Dedifferentiated amniotic fluid mesenchymal stem cell (primary cell): ENCODE results near the gene FAM219B.
"Not testable (repeated sequence)": the region's sequence is repeated elsewhere in the genome, so short reads cannot be mapped to it uniquely, and the experiment has no call there.

Experiments
- DNase-seq: peaks from one replicate; pipeline ENCODE4 v3.0.0-alpha.2; 2016; ENCODE audit errors: extremely low spot score

Gene FAM219B, protein sequence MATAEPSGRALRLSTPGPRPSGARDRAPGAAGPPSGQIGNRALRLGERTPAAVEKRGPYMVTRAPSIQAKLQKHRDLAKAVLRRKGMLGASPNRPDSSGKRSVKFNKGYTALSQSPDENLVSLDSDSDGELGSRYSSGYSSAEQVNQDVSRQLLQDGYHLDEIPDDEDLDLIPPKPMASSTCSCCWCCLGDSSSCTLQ

DNA sequence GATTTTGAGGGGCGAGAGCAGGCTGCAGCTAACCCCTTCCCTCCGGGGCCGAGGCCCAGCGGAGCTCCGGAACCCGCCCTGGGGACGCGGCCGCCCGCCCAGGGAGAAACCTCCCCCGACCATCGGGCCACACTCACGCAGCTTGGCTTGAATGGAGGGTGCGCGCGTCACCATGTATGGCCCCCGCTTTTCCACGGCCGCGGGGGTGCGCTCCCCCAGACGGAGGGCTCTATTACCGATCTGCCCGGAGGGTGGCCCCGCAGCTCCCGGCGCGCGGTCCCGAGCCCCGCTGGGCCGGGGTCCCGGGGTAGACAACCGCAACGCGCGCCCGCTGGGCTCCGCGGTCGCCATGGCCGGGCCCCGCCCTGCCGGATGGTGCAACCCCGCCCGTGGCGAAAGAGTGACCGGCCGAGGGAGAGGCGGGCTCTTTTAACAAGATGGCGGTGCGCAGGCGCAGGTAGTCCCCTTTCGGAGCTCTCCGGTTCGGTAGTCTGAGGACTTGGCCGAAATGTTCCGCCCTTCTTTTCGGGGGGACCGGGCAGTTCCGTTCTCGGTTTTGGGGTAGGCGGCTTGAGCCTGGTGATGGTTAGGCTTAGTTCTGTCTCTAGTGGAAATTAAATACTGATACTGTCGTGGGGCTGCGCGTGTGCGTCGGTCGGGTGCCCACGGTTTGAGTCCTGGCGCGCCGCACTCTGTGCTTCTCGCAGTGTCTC, at the start of gene FAM219B:
TSS of gene FAM219B (minus strand) at position 402 of the 713 bp plus-strand sequence. CDS start at position 351, 51 bp downstream.
- DNase-seq = peak; percentile 91

DNA sequence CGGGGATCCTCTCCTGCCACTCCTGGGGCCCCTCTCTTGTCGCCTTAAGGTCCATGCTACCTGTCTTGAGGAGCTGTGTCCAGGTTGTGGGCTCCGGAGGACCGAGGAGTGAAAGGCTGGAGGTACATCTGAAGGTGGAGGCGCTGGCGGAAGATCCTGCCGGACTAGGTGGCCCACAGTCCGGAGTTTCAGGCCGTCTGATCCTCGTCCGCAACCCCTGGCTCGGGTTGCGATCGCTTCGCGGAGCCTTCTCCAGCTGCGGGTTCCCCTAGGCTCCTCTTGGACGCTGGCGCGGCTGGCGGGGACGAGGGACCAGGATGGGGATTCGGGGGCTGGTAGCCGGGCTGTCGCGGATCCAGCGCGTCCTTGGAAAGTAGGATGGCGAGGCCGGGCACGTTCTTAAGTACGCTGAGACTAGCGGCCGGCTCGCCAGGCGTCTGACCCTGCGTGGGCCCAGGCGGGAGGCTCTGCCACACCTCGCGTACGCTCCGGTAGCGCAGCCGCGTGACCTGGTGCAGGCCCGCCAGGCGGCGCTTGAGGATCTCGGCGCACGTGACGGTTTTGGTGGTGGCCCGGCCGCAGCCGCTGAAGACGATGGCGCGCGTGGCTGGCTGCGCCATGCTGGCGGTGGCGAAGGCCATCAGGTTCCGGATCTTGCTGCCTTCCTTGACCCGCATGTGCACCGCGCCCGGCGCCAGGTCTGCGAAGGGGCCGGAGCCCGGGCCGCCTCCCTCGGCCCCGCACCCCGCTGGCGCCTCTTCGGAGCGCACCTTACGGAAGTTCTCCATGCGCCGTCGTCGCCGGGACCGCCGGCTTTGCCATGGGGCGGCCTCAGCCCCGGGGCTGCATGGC, 49.4 kb upstream of the FAM219B start:
- DNase-seq = no peak

DNA sequence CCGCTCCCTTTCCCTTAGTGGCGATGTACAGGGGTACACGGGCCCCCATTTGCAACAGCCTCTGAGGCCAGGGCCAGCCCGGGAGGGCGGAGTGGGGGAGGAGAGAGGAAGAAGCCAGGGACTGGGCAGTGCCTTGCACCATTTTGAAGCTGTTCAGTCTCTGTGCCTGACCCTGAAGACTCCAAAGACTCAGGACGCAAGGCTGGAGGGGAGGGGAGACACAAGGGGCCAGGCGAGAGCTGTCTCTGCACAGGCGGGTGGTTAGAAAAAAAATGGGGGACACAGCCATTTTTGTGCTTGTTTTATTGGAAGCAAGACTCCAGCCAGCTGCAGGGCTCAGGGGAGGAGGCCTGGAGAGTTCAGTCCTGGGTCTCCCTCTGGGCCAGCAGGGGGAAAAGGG, 48.4 kb upstream of the FAM219B start:
- DNase-seq = no peak

DNA sequence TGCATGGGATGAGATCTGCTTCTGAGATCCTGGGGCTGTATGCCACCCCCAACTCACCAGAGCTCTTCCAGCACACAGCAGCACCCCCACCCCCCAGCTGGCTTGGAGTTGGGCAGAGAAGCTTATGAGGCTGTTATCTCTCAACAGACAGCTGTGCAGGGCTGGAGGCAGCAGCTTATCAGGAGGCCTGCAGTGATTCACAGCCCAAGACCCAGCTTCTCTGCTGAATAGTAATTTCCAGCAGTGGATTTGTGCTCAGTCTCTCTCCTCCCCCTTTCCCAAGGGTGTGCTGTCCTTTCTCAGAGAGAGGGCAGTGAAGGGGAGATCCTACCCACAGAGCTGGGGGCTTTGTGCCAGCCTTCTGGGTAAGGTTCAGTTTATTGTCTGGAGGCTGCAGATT, 47.9 kb upstream of the FAM219B start:
- DNase-seq = no peak

DNA sequence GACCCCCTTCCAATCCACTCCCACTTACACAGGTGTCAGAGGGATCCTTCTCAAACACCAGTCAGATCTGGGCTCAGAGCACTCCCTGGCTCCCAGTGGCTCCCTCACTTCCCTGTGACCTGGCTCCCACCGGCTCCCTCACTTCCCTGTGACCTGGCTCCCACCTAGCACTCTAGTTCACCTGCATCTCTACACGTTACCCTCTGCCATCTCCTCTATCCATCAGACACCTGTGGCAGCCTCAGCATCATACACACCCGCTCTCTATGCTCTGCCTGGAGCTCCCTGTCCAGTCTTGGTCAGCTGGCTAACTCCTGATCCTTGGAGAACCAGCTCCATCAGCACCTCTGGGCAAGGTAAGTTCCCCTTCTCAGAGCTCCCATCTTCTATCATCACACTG, 44.4 kb upstream of the FAM219B start:
- DNase-seq = no peak

DNA sequence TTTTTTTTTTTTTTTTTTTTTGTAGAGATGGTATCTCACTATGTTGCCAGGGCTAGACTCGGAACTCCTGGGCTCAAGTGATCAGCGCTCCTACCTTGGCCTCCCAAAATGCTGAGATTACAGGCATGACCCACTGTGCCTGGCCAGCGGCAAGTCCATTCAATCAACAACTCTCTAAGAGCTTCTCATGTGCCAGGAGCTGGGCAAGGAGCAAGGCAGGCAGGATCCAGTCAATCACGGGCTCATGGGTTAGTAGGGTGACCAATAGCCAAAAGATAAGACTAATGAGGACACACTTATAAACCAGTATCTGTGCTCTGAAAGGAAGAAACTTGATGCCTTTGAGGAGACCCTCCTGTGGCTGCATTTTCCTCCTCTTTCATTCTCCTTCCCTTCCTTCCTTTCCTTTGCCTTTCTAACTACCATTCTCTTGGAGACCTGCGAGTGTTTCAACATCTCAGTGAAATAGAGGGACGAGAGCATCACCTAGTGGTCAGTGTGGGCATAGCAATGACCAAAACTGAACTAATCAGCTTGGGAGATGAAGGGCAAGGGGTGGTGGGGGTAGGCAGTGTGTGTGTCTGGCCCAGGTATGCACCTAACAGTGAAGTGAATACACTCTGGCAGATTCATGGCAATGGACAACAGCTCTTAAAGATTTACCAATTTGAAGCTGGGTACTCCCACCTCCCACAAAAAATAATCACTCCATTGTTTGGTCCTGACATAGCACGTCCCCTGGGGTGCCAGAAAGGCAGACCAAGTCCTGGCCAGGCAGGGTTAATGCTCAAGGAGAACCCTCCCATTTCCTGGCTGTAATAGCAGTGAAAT, 43.6 kb upstream of the FAM219B start:
- DNase-seq = peak; percentile 85

DNA sequence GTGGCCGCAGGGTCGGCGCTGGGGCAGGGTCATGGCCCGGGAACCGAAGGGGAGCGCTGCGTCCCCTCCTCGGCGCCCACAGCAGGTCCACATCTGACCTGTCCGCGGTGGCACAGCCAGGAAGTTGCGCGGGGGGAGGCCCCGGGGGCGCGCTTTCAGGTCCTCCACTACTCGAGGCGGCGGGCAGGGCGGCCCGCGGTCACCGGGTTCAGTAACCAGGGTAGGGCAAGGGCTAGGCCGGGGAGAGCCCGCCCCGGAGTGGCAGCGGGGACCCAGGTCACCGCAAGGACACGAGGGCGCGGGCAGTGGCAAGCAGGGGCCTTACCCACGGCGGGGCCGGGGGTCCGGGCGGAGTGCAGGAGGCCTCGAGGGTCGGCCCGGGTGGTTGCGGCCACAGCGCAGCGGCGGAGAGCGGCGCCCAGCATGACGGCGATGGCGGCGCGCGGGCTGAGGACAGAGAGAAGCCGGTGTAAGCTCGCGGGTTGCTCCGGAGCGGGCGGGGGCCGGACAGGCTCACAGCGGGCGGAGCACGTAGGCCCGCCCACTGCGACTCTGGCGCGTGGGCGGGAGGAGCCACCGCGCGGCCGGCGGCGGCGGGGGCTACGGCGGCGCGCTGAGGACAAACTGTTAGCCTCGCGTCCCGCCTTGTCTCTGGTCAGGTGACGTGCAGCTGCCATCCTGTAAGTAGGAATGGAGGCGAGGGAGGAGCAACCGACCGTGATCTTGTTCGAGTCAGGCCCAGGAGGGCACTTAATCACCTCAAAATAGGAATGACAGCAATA, 31.1 kb upstream of the FAM219B start, which contains the start of gene COX5A:
TSS of gene COX5A (minus strand) at position 484 of the 782 bp plus-strand sequence. CDS start at position 425, 59 bp downstream.
- peak; percentile 94 for DNase-seq

DNA sequence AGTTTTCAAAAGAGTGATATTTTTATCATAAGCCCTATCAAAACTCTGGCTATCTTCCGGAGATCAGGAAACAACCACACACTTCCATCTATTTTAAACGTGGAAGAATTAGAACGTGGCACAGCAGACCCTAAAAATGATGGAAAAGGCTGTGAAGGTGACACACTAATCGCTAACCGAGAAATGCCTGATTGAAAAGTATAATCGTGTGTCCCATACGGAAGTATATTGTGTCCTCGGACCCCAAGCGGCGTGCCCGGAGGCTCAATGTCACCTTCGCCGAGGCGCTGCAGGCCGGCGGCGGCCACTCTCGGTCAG, 30.6 kb upstream of the FAM219B start:
- no peak for DNase-seq

DNA sequence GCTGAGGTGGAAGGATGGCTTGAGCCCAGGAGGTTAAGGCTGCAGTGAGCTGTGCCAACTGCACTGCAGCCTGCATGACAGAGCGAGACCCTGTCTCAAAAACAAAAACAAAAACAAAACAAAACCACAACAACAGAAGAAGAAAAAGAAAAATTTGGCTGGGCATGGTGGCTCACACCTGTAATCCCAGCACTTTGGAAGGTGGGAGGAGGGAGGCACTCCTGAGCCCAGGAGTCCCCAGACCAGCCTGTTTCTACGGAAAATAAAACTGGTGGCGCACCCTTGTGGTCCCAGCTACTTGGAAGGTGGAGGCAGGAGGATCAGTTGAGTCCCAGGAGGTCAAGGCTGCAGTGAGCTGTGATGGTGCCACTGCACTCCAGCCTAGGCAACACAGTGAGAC, 28.5 kb upstream of the FAM219B start:
- DNase-seq = not testable (repeated sequence)

DNA sequence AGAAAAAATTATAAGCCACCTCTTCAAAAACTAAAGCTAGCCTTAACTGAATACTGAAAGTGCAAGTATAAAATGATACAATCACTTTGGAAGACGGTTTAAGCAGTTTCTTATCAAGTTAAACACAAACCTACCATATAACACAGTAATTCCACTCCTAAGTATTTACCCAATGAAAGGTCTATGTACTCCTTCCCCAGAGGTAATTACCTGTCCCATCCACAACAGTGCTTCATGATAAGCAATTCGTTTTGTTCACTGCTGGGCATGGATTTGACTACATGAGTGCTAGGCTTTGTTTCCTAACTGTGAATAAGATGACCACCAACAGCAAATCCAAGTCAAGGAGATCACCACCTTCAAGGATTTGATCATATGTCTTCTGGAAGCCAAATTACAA, 26.9 kb upstream of the FAM219B start:
- no peak for DNase-seq

DNA sequence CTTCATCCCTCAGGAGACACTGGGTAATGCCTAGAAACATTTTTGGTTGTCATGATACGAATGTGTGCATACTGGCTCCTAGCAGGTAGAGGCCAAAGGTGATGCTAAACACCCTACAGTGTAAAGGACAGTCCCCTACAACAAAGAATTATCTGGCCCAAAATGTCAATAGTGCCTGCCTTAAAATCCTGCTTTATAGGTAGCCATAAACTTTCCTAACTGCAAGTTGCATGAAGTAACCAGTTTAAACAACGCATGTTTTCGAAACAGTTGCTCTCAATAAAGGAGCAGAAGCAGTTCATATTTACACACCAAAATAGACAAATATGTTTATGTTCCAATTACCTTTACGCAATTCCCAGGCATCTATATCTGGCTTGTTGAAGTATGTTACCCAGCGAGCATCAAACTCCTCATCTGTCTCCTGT, 22.1 kb upstream of the FAM219B start:
- DNase-seq = no peak

DNA sequence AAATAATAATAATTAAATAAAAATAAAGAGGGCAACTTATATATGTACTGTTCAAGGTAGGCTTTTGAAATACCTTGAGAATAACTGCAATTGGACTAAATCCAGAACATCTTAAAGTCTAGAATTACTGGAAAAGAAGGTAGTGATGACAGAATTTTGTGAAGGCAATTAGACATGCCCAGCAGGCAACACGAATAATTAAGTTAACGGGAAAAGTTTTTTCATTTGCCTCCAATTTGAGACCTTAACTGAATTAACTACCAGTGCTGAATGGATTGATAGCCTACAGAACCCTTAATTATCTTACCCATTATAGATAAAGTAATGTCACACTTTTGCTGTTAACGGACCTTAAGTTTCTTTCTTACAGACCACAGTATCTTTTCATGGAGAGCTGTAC, 17.9 kb upstream of the FAM219B start:
- DNase-seq = no peak

DNA sequence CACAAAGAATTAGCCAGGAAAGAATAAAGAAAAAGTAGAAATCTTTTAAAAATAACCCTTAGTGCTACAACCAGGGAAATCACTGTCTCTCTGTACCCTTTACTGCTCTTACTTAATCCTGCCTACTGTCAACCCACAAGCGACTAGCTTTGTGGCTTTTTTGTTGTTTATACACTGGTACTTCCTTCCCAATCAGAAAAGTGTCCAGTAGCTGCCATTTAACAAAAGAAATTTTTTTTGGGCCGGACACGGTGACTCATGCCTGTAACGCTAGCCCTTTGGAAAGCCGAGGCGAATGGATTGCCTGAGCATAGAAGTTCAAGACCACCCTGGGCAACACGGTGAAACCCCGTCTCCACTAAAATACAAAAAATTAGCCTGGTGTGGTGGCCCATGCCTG, 13.8 kb upstream of the FAM219B start:
- no peak for DNase-seq

DNA sequence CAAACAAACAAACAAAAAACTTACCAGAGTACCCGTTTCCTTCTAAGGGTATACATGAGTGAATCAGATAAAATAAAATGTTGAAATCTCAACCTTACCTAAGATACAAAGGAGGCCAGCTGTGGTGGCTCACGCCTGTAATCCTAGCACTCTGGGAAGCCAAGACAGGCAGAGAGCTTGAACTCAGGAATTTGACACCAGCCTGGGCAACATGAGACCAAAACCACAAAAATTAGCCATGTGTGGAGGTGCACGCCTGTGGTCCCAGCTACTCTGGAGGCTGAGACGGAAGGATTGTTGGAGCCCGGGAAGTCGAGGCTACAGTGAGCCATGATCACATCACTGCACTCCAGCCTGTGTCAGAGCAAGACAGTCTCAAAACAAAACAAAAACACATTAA, 11.0 kb upstream of the FAM219B start:
- DNase-seq = no peak

DNA sequence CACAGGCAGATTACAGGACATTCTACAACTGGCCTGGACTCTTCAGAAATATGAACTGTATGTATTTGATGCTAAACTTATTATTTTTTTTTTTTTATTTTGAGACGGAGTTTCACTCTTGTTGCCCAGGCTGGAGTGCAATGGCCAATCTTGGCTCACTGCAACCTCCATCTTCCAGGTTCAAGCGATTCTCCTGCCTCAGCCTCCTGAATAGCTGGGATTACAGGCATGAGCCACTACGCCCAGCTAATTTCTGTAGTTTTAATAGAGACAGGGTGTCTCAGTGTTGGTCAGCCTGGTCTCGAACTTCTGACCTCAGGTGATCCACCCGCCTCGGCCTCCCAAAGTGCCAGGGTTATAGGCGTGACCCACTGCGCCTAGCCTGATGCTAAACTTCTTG, 7.1 kb upstream of the FAM219B start:
- DNase-seq = not testable (repeated sequence)

DNA sequence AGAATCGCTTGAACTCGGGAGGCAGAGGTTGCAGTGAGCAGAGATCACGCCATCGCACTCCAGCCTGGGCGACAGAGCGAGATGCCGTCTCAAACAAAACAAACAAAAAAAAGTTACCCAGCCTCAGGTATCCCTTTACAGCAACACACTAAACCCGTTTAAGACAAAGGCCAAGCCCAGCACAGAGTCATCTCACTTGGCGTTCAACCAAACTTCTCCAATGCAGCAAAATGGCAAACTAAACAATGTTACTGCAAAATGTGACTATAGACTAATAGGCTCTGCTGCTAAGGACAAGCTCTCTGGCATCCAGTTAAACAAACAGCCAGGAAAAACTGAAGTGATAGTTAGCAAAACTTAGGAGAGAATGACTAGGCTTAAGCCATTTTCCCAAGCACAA, 6.4 kb upstream of the FAM219B start:
- no peak for DNase-seq

DNA sequence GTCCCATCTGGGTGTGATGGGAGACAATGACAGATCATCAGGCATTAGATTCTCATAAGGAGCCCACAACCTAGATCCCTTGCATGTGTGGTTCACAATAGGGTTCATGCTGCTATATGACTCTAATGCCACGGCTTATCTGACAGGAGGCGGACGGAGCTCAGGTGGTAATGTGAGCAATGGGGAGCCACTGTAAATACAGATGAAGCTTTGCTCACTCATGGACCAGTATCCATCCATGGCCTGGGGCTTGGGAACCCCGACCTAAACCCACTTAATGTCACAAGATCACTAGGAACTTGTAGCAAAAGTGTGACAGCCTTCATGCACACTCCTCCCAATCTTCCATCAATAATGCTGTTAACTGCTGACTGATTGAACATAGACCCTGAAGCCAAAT, 2.0 kb upstream of the FAM219B start:
- no peak for DNase-seq

DNA sequence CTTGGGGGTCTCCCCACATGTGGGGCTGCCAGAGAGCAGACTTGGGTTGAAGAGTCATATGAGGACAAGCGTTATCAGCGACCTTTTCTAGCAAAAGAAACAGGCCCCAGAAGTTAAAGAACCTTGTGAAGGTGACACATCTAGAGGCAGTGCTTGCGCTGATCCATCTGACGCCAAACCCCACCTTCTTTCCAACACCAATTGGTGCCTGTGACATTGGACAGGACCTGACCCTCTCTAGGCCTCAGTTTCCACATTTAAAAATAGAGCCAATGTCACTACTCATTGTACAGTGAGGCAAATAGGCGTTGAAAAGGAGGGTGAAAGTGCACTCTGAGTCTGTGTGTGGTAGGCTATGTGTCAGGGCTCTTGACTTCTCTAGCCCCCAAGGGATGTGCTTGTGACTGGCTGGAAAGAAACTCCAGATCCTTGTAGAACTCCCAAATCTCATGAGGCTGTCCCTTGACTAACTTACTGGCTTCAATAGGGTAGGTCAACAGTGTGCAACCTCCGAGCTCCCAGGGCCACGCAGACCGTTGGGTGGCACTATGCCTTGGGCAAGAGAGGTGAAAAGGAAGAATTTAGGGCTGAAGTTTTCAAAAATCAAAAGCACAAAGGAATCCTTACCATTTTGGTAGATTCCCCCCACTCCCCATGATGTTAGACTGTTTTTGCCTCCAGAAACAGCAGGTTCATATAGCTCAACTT, 666 bp upstream of the FAM219B start:
- DNase-seq = no peak

DNA sequence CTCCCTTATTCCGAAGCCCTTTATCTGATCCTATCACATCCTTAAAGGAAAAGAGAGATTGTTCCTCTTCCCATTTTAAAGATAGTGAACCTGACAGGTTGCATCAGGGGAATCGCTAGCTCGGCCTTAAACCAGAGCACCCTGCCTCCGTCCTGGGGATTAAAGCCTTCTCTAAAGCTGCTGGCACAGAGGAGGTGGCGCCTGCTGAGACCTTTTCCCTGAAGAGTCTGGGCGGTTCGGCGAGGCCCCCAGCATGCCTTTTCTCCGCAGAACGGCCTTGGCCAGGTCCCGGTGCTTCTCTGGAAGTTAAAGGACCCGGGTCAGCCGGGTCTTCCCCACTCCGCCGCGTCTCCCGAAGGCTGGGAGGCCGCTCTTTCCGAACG, 593 bp downstream of the FAM219B start:
- DNase-seq = no peak

DNA sequence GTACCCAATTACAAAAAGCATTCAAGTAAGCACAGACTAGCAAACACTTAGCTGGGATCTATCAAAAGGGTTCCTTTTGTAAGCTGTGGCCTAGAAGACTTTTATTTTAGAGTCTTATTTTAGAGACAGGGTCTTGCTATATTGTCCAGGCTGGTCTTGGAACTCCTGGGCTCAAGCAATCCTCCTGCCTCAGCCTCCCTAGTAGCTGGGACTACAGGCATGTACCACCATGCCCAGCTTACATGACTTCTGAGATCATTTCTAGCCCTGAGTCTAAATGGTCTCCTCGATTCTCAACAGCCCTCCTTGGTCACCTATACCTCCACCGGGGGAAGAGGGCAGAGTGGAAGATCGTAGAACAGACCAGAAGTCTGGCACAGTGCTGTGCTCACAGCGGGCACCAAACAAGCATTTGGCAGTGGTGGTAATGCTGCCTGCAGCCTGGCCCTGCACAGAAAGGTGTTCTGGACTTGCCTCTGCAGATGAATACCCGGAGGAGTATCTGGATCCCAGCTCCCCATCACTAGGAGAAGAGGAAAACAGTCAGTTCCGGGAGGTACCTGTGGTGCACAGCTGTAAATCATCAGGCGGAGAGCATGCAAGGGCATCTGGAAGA, 2.4 kb downstream of the FAM219B start:
- DNase-seq = no peak
